Prostate gland (tissue), 1 donor: Measurements from ENCODE around the gene ZNF821.

ENCODE experiments used
- POLR2A ChIP-seq: fragments of 450-650 bp; IDR thresholded peaks from one replicate; pipeline ENCODE4 v1.6.1; 2016; ENCODE audit warnings: antibody characterized with exemption, mild to moderate bottlenecking
- POLR2AphosphoS5 ChIP-seq: sonication (generic); formaldehyde crosslinking; IDR thresholded peaks from one replicate; pipeline ENCODE4 v1.6.1; 2017; ENCODE audit warnings: antibody characterized with exemption

DNA sequence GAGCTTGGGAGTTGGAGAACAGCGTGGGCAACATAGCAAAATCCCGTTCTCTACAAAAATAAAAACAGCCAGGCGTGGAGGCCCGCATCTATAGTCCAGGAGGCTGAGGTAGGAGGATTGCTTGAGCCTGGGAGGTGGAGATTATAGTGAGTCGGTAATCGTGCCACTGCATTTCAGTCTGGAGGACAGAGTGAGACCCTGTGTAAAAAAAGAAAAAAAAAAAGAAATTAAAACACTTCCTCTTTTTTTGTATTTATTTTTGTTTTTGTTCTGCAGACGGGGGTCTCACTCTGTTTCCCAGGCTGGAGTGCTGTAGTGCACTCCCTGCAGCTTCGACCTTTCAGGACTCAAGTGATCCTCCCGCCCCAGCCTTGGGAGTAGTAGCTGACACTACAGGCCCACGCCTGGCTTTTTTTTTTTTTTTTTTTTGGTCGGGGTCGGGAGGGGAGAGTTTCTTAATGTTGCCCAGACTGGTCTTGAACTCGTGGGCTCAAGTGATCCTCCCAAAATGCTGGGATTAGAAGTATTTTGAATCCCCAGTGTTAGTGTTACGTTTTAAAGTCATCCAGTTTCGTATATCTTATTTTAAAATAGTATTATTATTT, 12.9 kb upstream of the ZNF821 start:
- TF ChIP-seq POLR2A (no peak), POLR2AphosphoS5 (no peak)
